Endothelial cell of umbilical vein (primary cell): ENCODE results near the gene OXTR. TPM values are rescaled to one million over a fixed set of nuclear protein-coding genes. Genes with fewer than 3 reads are reported as not detected.

Experiments
- BruUV-seq: library from RNA; stranded (reverse); fragments of 400-500 nt; replicated peaks from 2 replicates; lab custom pipeline; 2021; lab: Mats Ljungman, UMichigan
- CTCF ChIA-PET: fragments of 300-600, 350-600 bp; sonication (Branson Sonifier 250); formaldehyde crosslinking; loops from one replicate; lab custom pipeline; 2021; ENCODE audit warnings: antibody characterized with exemption, inconsistent platforms; lab: Charles Lee
- POLR2A ChIA-PET: fragments of 300-600, 350-600 bp; sonication (Branson Sonifier 250); formaldehyde crosslinking; loops from one replicate; lab custom pipeline; 2021; ENCODE audit warnings: antibody characterized with exemption, inconsistent platforms; lab: Charles Lee
- DNase-seq: peaks from one replicate; pipeline ENCODE4 v3.0.0-alpha.2; 2011; ENCODE audit warnings: low read depth, low spot score
- FAIRE-seq: peaks from 2 replicates; lab custom pipeline; 2011; peaks lifted over from hg19 to GRCh38; lab: Jason Lieb, UNC
- H2AFZ ChIP-seq: 2 replicates; pipeline ENCODE4 v1.6.0; 2012; ENCODE audit warnings: low read depth, low read length, control low read depth, inconsistent platforms
- H3K27ac ChIP-seq: 2 replicates; pipeline ENCODE4 v1.5.1; 2011; ENCODE audit warnings: low read depth, mild to moderate bottlenecking, control low read depth, low read length, moderate library complexity; ENCODE audit not compliant: insufficient read depth
- H3K27me3 ChIP-seq, 2 experiments: 2 replicates each; pipeline versions ENCODE4 v1.6.0 to v1.6.1; 2011; ENCODE audit warnings: low read length in 2 of 2, mixed read lengths in 1 of 2; ENCODE audit not compliant: control insufficient read depth in 2 of 2, insufficient read depth in 2 of 2
- H3K36me3 ChIP-seq, 2 experiments: 2 replicates in 1 of 2; 3 replicates in 1 of 2; pipeline ENCODE4 v1.5.1; 2011; ENCODE audit warnings: low read length in 2 of 2, mild to moderate bottlenecking in 1 of 2, moderate library complexity in 1 of 2; ENCODE audit not compliant: control insufficient read depth in 2 of 2, insufficient read depth in 2 of 2; ENCODE audit errors: extremely low read depth in 1 of 2
- H3K4me1 ChIP-seq: 3 replicates; pipeline ENCODE4 v1.5.1; 2011; ENCODE audit warnings: mild to moderate bottlenecking, low read length; ENCODE audit not compliant: control insufficient read depth, insufficient read depth; ENCODE audit errors: extremely low read depth
- H3K4me2 ChIP-seq: 2 replicates; pipeline ENCODE4 v1.6.1; 2011; ENCODE audit warnings: low read length, control low read depth, mixed read lengths; ENCODE audit not compliant: insufficient read depth
- H3K4me3 ChIP-seq, 3 experiments: fragments of 200-600 bp in 1 of 3; sonication (generic), shearing (Covaris generic) in 1 of 3; replicated peaks in 1 of 3; 2 replicates each; pipeline ENCODE4 v1.5.1; 2011 to 2016; ENCODE audit warnings: control low read depth in 3 of 3, low read length in 3 of 3, mild to moderate bottlenecking in 2 of 3, inconsistent platforms in 1 of 3, low read depth in 1 of 3, moderate library complexity in 1 of 3; ENCODE audit not compliant: insufficient read depth in 1 of 3
- H3K79me2 ChIP-seq: 2 replicates; pipeline ENCODE4 v1.6.0; 2012; ENCODE audit warnings: low read length, inconsistent platforms; ENCODE audit not compliant: control insufficient read depth, insufficient read depth
- H3K9ac ChIP-seq: replicated peaks from 2 replicates; pipeline ENCODE3; 2011; ENCODE audit warnings: low read length, control low read depth; ENCODE audit not compliant: insufficient read depth; ENCODE audit errors: extremely low read depth
- H3K9me1 ChIP-seq: replicated peaks from 3 replicates; pipeline ENCODE4 v1.6.0; 2011; ENCODE audit warnings: mild to moderate bottlenecking, low read length; ENCODE audit not compliant: control insufficient read depth, insufficient read depth; ENCODE audit errors: extremely low read depth
- H3K9me3 ChIP-seq: replicated peaks from 2 replicates; pipeline ENCODE4 v1.5.1; 2012; ENCODE audit warnings: low read length, inconsistent platforms; ENCODE audit not compliant: control insufficient read depth, insufficient read depth
- H4K20me1 ChIP-seq: replicated peaks from 2 replicates; pipeline ENCODE3; 2011; ENCODE audit warnings: mild to moderate bottlenecking, low read length; ENCODE audit not compliant: control insufficient read depth, insufficient read depth; ENCODE audit errors: extremely low read depth
- EZH2 ChIP-seq: IDR thresholded peaks from 2 replicates; pipeline ENCODE4 v1.6.1; 2012; ENCODE audit warnings: borderline replicate concordance, low read depth, mild to moderate bottlenecking, moderate library complexity, low read length, inconsistent platforms; ENCODE audit not compliant: severe bottlenecking
- FOS ChIP-seq: IDR thresholded peaks from 2 replicates; pipeline ENCODE4 v1.6.1; 2011; ENCODE audit warnings: mild to moderate bottlenecking, low read length, moderate library complexity, borderline replicate concordance; ENCODE audit not compliant: insufficient read depth
- GATA2 ChIP-seq: IDR thresholded peaks from 2 replicates; pipeline ENCODE4 v1.7.0; 2011; ENCODE audit warnings: low read depth, mild to moderate bottlenecking, moderate library complexity, mixed read lengths, low read length; ENCODE audit not compliant: insufficient read length, insufficient read depth
- JUN ChIP-seq: IDR thresholded peaks from 2 replicates; pipeline ENCODE4 v1.6.1; 2011; ENCODE audit warnings: borderline replicate concordance, low read depth; ENCODE audit not compliant: insufficient read length, insufficient read depth
- MYC ChIP-seq: IDR thresholded peaks from one replicate; pipeline ENCODE4 v1.6.1; 2011; ENCODE audit warnings: mild to moderate bottlenecking, low read depth, low read length
- POLR2A ChIP-seq: IDR thresholded peaks from 2 replicates; pipeline ENCODE4 v1.6.1; 2012; ENCODE audit warnings: low read depth, mild to moderate bottlenecking, control low read depth, low read length
- POLR2AphosphoS5 ChIP-seq: IDR thresholded peaks from 2 replicates; pipeline ENCODE4 v1.6.1; 2012; ENCODE audit warnings: low read depth, mild to moderate bottlenecking, control low read depth, low read length, moderate library complexity; ENCODE audit not compliant: insufficient read depth
- dilution Hi-C: fragments of 300-500 bp; cut with MboI; formaldehyde crosslinking; loops from one replicate; pipeline ENCODE4 v1.15.0; 2019; ENCODE audit warnings: low sequenced_read_pairs; ENCODE audit not compliant: extremely low pct_ligation_motif_present
- intact Hi-C: fragments of 100-400 bp; cut with micrococcal nuclease; formaldehyde crosslinking; loops from one replicate; pipeline ENCODE4 v1.10.0; 2022
- polyA plus RNA-seq, 4 experiments: library from polyadenylated mRNA; depleted of rRNA in 3 of 4; stranded (reverse) in 3 of 4; unstranded in 1 of 4; fragments of >200 nt; gene quantifications; 2 replicates each; pipeline versions ENCODE4 v1.2.1 to v1.2.3, GENCODE V29; 2011 to 2012; ENCODE audit warnings: missing spikeins in 1 of 4
- total RNA-seq: library from RNA; stranded (reverse); gene quantifications from 2 replicates; pipeline ENCODE4 v1.2.3, GENCODE V29; 2021
- TF ChIP-seq, protein P1 (sequence below): IDR thresholded peaks from 2 replicates; pipeline ENCODE4 v1.6.1; 2011; ENCODE audit not compliant: insufficient read depth, insufficient read length
- TF ChIP-seq, protein P2 (sequence below), 2 donors: IDR thresholded peaks; 1 replicate in 1 of 2; 2 replicates in 1 of 2; pipeline ENCODE4 v1.5.1; 2011; ENCODE audit warnings: low read length in 2 of 2, mild to moderate bottlenecking in 2 of 2, moderate library complexity in 2 of 2, control low read depth in 1 of 2, inconsistent platforms in 1 of 2, low read depth in 1 of 2; ENCODE audit not compliant: insufficient read depth in 1 of 2; ENCODE audit errors: extremely low read depth in 1 of 2

The OXTR gene
- total and polyA plus RNA-seq, 2 donors (not counting 3 experiments of a cell fraction or from before 2014, with no cell fraction given), result 0.12 to 0.40 TPM

DNA sequence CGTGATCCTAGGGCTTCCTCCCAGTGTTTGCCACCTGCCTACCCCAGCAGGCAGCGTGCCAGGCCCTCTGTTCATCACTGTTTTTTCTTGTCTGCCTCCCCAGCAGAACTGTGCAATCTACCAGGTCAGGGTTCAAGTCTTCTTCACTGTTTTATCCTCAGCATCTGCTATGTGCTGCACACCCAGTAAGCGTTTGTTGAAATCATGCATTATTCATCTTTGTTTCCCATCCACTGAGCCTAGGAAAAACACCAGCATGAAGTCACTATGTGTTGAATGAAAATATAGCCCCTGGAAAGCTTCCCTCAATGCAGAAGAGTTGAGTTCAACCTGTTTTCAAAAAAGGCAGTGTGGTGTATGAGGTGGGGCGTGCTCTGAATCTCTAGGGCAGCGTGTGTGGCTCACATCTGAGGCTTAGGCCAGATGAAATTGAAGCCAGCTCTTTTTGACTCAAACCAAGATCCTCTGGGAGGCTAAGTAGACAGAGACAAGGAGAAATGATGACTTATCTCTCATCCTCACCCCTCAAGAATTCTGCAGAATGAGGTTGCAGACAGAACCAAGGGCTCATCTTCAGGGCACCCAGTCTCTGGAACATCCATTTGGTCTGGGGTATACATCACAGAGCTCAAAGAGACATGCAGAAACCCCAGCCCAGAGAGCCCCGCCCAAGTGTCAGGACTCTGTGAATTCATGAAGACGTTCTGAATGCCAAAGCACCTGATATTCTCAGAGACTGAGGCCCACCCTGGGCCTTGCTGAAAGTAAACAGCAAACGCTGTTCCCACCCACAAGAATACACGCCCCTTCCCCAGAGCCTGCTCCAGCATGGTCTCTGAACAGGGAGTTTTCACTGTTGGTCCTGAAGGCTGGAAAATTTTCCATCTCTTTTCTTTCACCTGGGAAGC, 41.6 kb downstream of the OXTR start:
- no TSS peak for BruUV-seq
- no peaks in the 10 kb centered on the region for H3K36me3 ChIP-seq
- no peaks in the 10 kb centered on the region for H3K79me2 ChIP-seq
- no peak overlapping the region for H2AFZ ChIP-seq
- H3K9ac ChIP-seq, result no peak overlapping the region
- POLR2A ChIA-PET, result no interaction called here
- no peaks in the 10 kb centered on the region for H3K9me1 ChIP-seq
- dilution Hi-C loops, result no loop called here
- H3K4me1 ChIP-seq, result no peaks in the 10 kb centered on the region
- no peaks in the 10 kb centered on the region for H3K27me3 ChIP-seq
- intact Hi-C loops, result no loop called here
- H3K4me2 ChIP-seq, result no peak overlapping the region
- H3K9me3 ChIP-seq, result no peaks in the 10 kb centered on the region
- no peaks in the 10 kb centered on the region for H4K20me1 ChIP-seq
- no peak for TF ChIP-seq JUN
- TF ChIP-seq, protein P1, sequence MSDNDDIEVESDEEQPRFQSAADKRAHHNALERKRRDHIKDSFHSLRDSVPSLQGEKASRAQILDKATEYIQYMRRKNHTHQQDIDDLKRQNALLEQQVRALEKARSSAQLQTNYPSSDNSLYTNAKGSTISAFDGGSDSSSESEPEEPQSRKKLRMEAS, result no peak
- TF ChIP-seq, protein P2, sequence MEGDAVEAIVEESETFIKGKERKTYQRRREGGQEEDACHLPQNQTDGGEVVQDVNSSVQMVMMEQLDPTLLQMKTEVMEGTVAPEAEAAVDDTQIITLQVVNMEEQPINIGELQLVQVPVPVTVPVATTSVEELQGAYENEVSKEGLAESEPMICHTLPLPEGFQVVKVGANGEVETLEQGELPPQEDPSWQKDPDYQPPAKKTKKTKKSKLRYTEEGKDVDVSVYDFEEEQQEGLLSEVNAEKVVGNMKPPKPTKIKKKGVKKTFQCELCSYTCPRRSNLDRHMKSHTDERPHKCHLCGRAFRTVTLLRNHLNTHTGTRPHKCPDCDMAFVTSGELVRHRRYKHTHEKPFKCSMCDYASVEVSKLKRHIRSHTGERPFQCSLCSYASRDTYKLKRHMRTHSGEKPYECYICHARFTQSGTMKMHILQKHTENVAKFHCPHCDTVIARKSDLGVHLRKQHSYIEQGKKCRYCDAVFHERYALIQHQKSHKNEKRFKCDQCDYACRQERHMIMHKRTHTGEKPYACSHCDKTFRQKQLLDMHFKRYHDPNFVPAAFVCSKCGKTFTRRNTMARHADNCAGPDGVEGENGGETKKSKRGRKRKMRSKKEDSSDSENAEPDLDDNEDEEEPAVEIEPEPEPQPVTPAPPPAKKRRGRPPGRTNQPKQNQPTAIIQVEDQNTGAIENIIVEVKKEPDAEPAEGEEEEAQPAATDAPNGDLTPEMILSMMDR (IDR thresholded peaks at IDR 0.05; ENCODE audit: extremely low read depth in 1 of 2, insufficient read depth in 1 of 2, low read depth in 1 of 2, low read length in 2 of 2), result no peak
- no peak for TF ChIP-seq GATA2
- TF ChIP-seq POLR2AphosphoS5, result no peak
- TF ChIP-seq EZH2, result no peak
- TF ChIP-seq POLR2A, result no peak
- no peak for TF ChIP-seq MYC
- no peak for TF ChIP-seq FOS
- no peak overlapping the region for H3K4me3 ChIP-seq
- no peak for FAIRE-seq
- no peak for DNase-seq
- CTCF ChIA-PET, result interaction anchor here (1.0 kb wide), 2 partner anchors 23 to 42 kb away, joined by 3 to 6 read pairs; partner anchors contain the start of gene OXTR
- no peak overlapping the region for H3K27ac ChIP-seq
